Astrocyte (in vitro differentiated cells and primary cell): Measurements from ENCODE around the gene WDR13. TPM values are rescaled to one million over a fixed set of nuclear protein-coding genes. Genes with fewer than 3 reads are reported as not detected.
"Not testable (repeated sequence)": the region's sequence is repeated elsewhere in the genome, so short reads cannot be mapped to it uniquely, and the experiment has no call there.

Source experiments
- DNase-seq: peaks from one replicate; pipeline ENCODE4 v3.0.0-alpha.2; 2010; ENCODE audit warnings: low read depth
- FAIRE-seq: peaks from 2 replicates; lab custom pipeline; 2011; peaks lifted over from hg19 to GRCh38; lab: Jason Lieb, UNC
- H2AFZ ChIP-seq: 2 replicates; pipeline ENCODE4 v1.6.0; 2012; ENCODE audit warnings: low read depth, low read length, inconsistent platforms
- H3K27ac ChIP-seq: 2 replicates; pipeline ENCODE4 v1.5.1; 2011; ENCODE audit warnings: low read depth, low read length, inconsistent platforms
- H3K27me3 ChIP-seq: 2 replicates; pipeline ENCODE4 v1.6.0; 2011; ENCODE audit warnings: low read length, inconsistent platforms; ENCODE audit not compliant: insufficient read depth
- H3K36me3 ChIP-seq: 2 replicates; pipeline ENCODE4 v1.5.1; 2011; ENCODE audit warnings: low read length, inconsistent platforms; ENCODE audit not compliant: insufficient read depth
- H3K4me1 ChIP-seq: 2 replicates; pipeline ENCODE4 v1.5.1; 2011; ENCODE audit warnings: low read length, inconsistent platforms; ENCODE audit not compliant: insufficient read depth
- H3K4me2 ChIP-seq: 2 replicates; pipeline ENCODE4 v1.6.0; 2012; ENCODE audit warnings: low read length, inconsistent platforms
- H3K4me3 ChIP-seq: 2 replicates; pipeline ENCODE4 v1.5.1; 2011; ENCODE audit warnings: low read depth, mild to moderate bottlenecking, low read length, inconsistent platforms; ENCODE audit not compliant: insufficient read depth
- H3K79me2 ChIP-seq: 2 replicates; pipeline ENCODE4 v1.6.0; 2012; ENCODE audit warnings: mild to moderate bottlenecking, low read length, inconsistent platforms; ENCODE audit not compliant: insufficient read depth
- H3K9ac ChIP-seq: 2 replicates; pipeline ENCODE4 v1.6.0; 2012; ENCODE audit warnings: mild to moderate bottlenecking, low read length, inconsistent platforms
- H3K9me3 ChIP-seq: 2 replicates; pipeline ENCODE4 v1.5.1; 2012; ENCODE audit warnings: low read depth, mild to moderate bottlenecking, low read length, inconsistent platforms; ENCODE audit not compliant: insufficient read depth
- H4K20me1 ChIP-seq: 2 replicates; pipeline ENCODE4 v1.6.0; 2012; ENCODE audit warnings: low read length, inconsistent platforms; ENCODE audit not compliant: insufficient read depth
- H3K27ac Mint-ChIP-seq: one replicate; pipeline ENCODE4 v1.8.0; 2021; ENCODE audit warnings: mild to moderate bottlenecking, mixed read lengths; ENCODE audit not compliant: unreplicated experiment
- H3K27me3 Mint-ChIP-seq: one replicate; pipeline ENCODE4 v1.8.0; 2021; ENCODE audit warnings: low read depth, mixed read lengths; ENCODE audit not compliant: unreplicated experiment
- H3K36me3 Mint-ChIP-seq: one replicate; pipeline ENCODE4 v1.8.0; 2021; ENCODE audit warnings: low read depth, mixed read lengths; ENCODE audit not compliant: unreplicated experiment
- H3K4me1 Mint-ChIP-seq: one replicate; pipeline ENCODE4 v1.8.0; 2021; ENCODE audit warnings: low read depth, mixed read lengths; ENCODE audit not compliant: unreplicated experiment
- H3K4me3 Mint-ChIP-seq: one replicate; pipeline ENCODE4 v1.8.0; 2021; ENCODE audit warnings: mild to moderate bottlenecking, moderate library complexity, mixed read lengths; ENCODE audit not compliant: unreplicated experiment
- H3K9me3 Mint-ChIP-seq: one replicate; pipeline ENCODE4 v1.8.0; 2021; ENCODE audit warnings: mild to moderate bottlenecking, mixed read lengths; ENCODE audit not compliant: unreplicated experiment
- CTCF ChIP-seq: IDR thresholded peaks from 2 replicates; pipeline ENCODE4 v1.5.1; 2011; ENCODE audit warnings: low read depth, mild to moderate bottlenecking, inconsistent platforms, low read length, moderate library complexity; ENCODE audit not compliant: insufficient read depth
- EZH2 ChIP-seq: IDR thresholded peaks from 2 replicates; pipeline ENCODE4 v1.6.1; 2012; ENCODE audit warnings: mild to moderate bottlenecking, low read length, inconsistent platforms; ENCODE audit not compliant: insufficient read depth
- total RNA-seq: library from RNA; stranded (reverse); gene quantifications from 2 replicates; pipeline ENCODE4 v1.2.1, GENCODE V29; 2021

The WDR13 gene
- total RNA-seq, 1 donor from 2014 or later = 65.4 TPM

- no peaks in the 10 kb centered on the region for H3K9me3 Mint-ChIP-seq
- no peak overlapping the region for H3K27ac Mint-ChIP-seq
- no peak overlapping the region for H3K4me2 ChIP-seq
- H3K9ac ChIP-seq = no peak overlapping the region
- no peaks in the 10 kb centered on the region for H3K9me3 ChIP-seq
- H3K4me1 ChIP-seq = no peaks in the 10 kb centered on the region
- H3K79me2 ChIP-seq = no peaks in the 10 kb centered on the region
- H3K4me1 Mint-ChIP-seq = peaks cover 2% of the 10 kb centered on the region
- TF ChIP-seq CTCF (no peak), EZH2 (no peak)
- H2AFZ ChIP-seq = no peak overlapping the region
- H4K20me1 ChIP-seq = no peaks in the 10 kb centered on the region
- no peaks in the 10 kb centered on the region for H3K27me3 Mint-ChIP-seq
- no peak overlapping the region for H3K27ac ChIP-seq
- DNase-seq (no peak), FAIRE-seq (no peak)
- H3K4me3 ChIP-seq = no peak overlapping the region
- H3K4me3 Mint-ChIP-seq = no peak overlapping the region
- no peaks in the 10 kb centered on the region for H3K36me3 ChIP-seq
- H3K36me3 Mint-ChIP-seq = no peaks in the 10 kb centered on the region
- H3K27me3 ChIP-seq = no peaks in the 10 kb centered on the region
These were observed 51.8 kb downstream of the WDR13 start for GRCh38 chrX:48649102-48649501.

- H3K36me3 Mint-ChIP-seq, H3K79me2 ChIP-seq, FAIRE-seq, H3K27me3 Mint-ChIP-seq, H2AFZ ChIP-seq, H3K4me2 ChIP-seq, H3K4me1 Mint-ChIP-seq, H3K27ac Mint-ChIP-seq, H3K27me3 ChIP-seq, H3K36me3 ChIP-seq, H3K9me3 Mint-ChIP-seq, H4K20me1 ChIP-seq, H3K9ac ChIP-seq, H3K4me3 Mint-ChIP-seq, H3K4me1 ChIP-seq, H3K9me3 ChIP-seq, H3K27ac ChIP-seq, H3K4me3 ChIP-seq, DNase-seq: not testable (repeated sequence)
These were observed 54.8 kb downstream of the WDR13 start for GRCh38 chrX:48652055-48652579.

- H3K9ac ChIP-seq, H3K9me3 Mint-ChIP-seq, H3K27ac ChIP-seq, H3K4me3 ChIP-seq, H2AFZ ChIP-seq, H3K4me1 ChIP-seq, H3K36me3 ChIP-seq, H3K36me3 Mint-ChIP-seq, DNase-seq, H3K27me3 ChIP-seq, H4K20me1 ChIP-seq, H3K27me3 Mint-ChIP-seq, FAIRE-seq, H3K4me3 Mint-ChIP-seq, H3K79me2 ChIP-seq, H3K27ac Mint-ChIP-seq, H3K9me3 ChIP-seq, H3K4me2 ChIP-seq, H3K4me1 Mint-ChIP-seq: not testable (repeated sequence)
These were observed 57.5 kb downstream of the WDR13 start for GRCh38 chrX:48654746-48655145.

Other genes with a start within 250 kb of the WDR13 start
- not detected in 2 replicates for gene SSX3, start 240.8 kb upstream of the WDR13 start, total RNA-seq
- gene SSX4, start 214.0 kb upstream of the WDR13 start, total RNA-seq = not detected in 2 replicates
- gene SSX4B, start 185.5 kb upstream of the WDR13 start, total RNA-seq = not detected in 2 replicates
- 36.0 and 51.6 TPM in 2 replicates for gene SLC38A5, start 127.2 kb upstream of the WDR13 start, total RNA-seq
- 64.4 and 73.5 TPM in 2 replicates for gene FTSJ1, start 121.3 kb upstream of the WDR13 start, total RNA-seq
- gene PORCN, start 88.5 kb upstream of the WDR13 start, total RNA-seq = 30.3 and 30.5 TPM in 2 replicates
- 50.0 and 66.0 TPM in 2 replicates for gene EBP, start 75.7 kb upstream of the WDR13 start, total RNA-seq
- 13.1 and 13.6 TPM in 2 replicates for gene TBC1D25, start 57.8 kb upstream of the WDR13 start, total RNA-seq
- 264 and 265 TPM in 2 replicates for gene RBM3, start 23.0 kb upstream of the WDR13 start, total RNA-seq
- 0.75 and 1.1 TPM in 2 replicates for gene WAS, start 86.3 kb downstream of the WDR13 start, total RNA-seq
- 3.5 and 4.9 TPM in 2 replicates for gene SUV39H1, start 99.2 kb downstream of the WDR13 start, total RNA-seq
- gene GLOD5, start 164.3 kb downstream of the WDR13 start, total RNA-seq = not detected in 2 replicates
- not detected in 2 replicates for gene GATA1, start 189.1 kb downstream of the WDR13 start, total RNA-seq
- gene HDAC6, start 204.6 kb downstream of the WDR13 start, total RNA-seq = 59.2 and 60.6 TPM in 2 replicates
- gene ERAS, start 229.0 kb downstream of the WDR13 start, total RNA-seq = 0.24 TPM in 1 of 2 replicates, not detected in the other
- gene PCSK1N, start 238.1 kb downstream of the WDR13 start, total RNA-seq = 62.0 and 65.0 TPM in 2 replicates